Psoas muscle (tissue), 8 donors: ENCODE data around the gene ETV3L. TPM values are rescaled to one million over a fixed set of nuclear protein-coding genes. Genes with fewer than 3 reads are reported as not detected.
A peak's percentile ranks its signal among the peaks of the same experiment; 100 is the strongest.
"Not testable (repeated sequence)": the region's sequence is repeated elsewhere in the genome, so short reads cannot be mapped to it uniquely, and the experiment has no call there.

Source experiments
- ATAC-seq, 4 donors: fragments of 200-7000 bp; cut with Tn5 transposase; one replicate each; pipeline ENCODE4 v1.9.1; 2020; ENCODE audit warnings: moderate library complexity in 3 of 4, mild to moderate bottlenecking in 2 of 4
- DNase-seq, 2 donors: peaks; one replicate each; pipeline ENCODE4 v3.0.0-alpha.2; 2020
- H3K27ac ChIP-seq: fragments of 200-600 bp; one replicate; pipeline ENCODE4 v1.8.0; 2022
- H3K27me3 ChIP-seq, 3 donors: fragments of 200-600 bp in 1 of 3; one replicate each; pipeline versions ENCODE4 v1.6.1 to v1.8.0; 2013 to 2022; ENCODE audit warnings: low read length in 2 of 3, mild to moderate bottlenecking in 2 of 3, moderate library complexity in 1 of 3; ENCODE audit not compliant: insufficient read depth in 3 of 3
- H3K36me3 ChIP-seq, 2 donors: fragments of 200-600 bp in 1 of 2; one replicate each; pipeline versions ENCODE4 v1.6.1 to v1.8.0; 2013 to 2022; ENCODE audit warnings: low read depth in 1 of 2, mild to moderate bottlenecking in 1 of 2, moderate library complexity in 1 of 2; ENCODE audit not compliant: insufficient read depth in 1 of 2
- H3K4me1 ChIP-seq: fragments of 200-600 bp; one replicate; pipeline ENCODE4 v1.8.0; 2022
- H3K4me3 ChIP-seq: fragments of 200-600 bp; one replicate; pipeline ENCODE4 v1.8.0; 2022; ENCODE audit warnings: mild to moderate bottlenecking
- H3K9me3 ChIP-seq: fragments of 200-600 bp; one replicate; pipeline ENCODE4 v1.8.0; 2022
- CTCF ChIP-seq: fragments of 200-600 bp; IDR thresholded peaks from one replicate; pipeline ENCODE4 v1.8.0; 2022; ENCODE audit warnings: antibody characterized with exemption
- whole genome bisulfite sequencing, 3 donors: extraction: QIAGEN DNeasy Blood & Tissue Kit; methylation state at CpG; one replicate each; pipeline versions ENCODE4 v1.1.6 to v1.1.7; 2013; 5-methylcytosine and 5-hydroxymethylcytosine counted together
- intact Hi-C, 2 donors: fragments of 100-400 bp; cut with DNase I; formaldehyde crosslinking; loops; one replicate each; pipeline versions ENCODE4 v1.11.0 to v1.14.2; 2022
- polyA plus RNA-seq, 3 donors: library from polyadenylated mRNA; stranded (reverse); fragments of 200-250 nt; gene quantifications; one replicate each; pipeline ENCODE4 v1.2.3, GENCODE V29; 2013
- total RNA-seq, 4 donors: library from RNA; stranded (reverse); fragmentation: NEBNext Ultra II Directional in 2 of 4; extraction: Animal tissue kit (Norgen Biotek cat#: 25700) in 2 of 4; gene quantifications; one replicate each; pipeline versions ENCODE4 v1.2.1 to v1.2.4, GENCODE V29; 2021 to 2023
- donor health status: healthy with polysubstance abuse.
- donor health status: DM: no; HTN: no; CAD: no; lungs with moderate emphysema.
- donor health status: Bipolar disorder and iron deficiency.
- donor health status: healthy.
- donor health status: DM: yes; HTN: yes; CAD: no.
- donor health status: DM: no; HTN: no; CAD: no.
- donor health status: DM: no; HTN: no; CAD: no.
- donor health status: DM: yes; HTN: yes; CAD: no.

Gene ETV3L
- total and polyA plus RNA-seq, 7 donors = not detected

GRCh38 chr1:157080714-157081113 is 18.9 kb downstream of the ETV3L start:
- peaks cover 0 to 4% (median 0%) of the 10 kb centered on the region in 3 donors for H3K27me3 ChIP-seq
- no peaks in the 10 kb centered on the region for H3K36me3 ChIP-seq
- H3K9me3 ChIP-seq = no peaks in the 10 kb centered on the region
- ATAC-seq (no peak), DNase-seq (no peak)
- no peak overlapping the region for H3K4me3 ChIP-seq
- 90 to 91% (median 91%) methylated on average over 10 of the region's 10 CpGs for WGBS, 3 donors
- no peaks in the 10 kb centered on the region for H3K4me1 ChIP-seq
- TF ChIP-seq CTCF = no peak
- intact Hi-C loops = no loop called here
- H3K27ac ChIP-seq = no peak overlapping the region

- WGBS, 3 donors = 76 to 89% (median 77%) methylated on average over 1 of the region's 1 CpG
- TF ChIP-seq CTCF = no peak
- H3K27me3 ChIP-seq = peaks cover 0 to 4% (median 0%) of the 10 kb centered on the region in 3 donors
Measured at GRCh38 chr1:157077394-157077793, 22.2 kb downstream of the ETV3L start.

GRCh38 chr1:157073944-157074685 is 25.5 kb downstream of the ETV3L start:
- Histone ChIP-seq H3K4me3 (peak overlapping the region; percentile 49), H3K9me3 (no peaks in the 10 kb centered on the region), H3K4me1 (peaks cover 6% of the 10 kb centered on the region), H3K27ac (no peak overlapping the region), H3K36me3 (no peaks in the 10 kb centered on the region), H3K27me3 (peaks cover 0 to 8% (median 0%) of the 10 kb centered on the region in 3 donors)
- intact Hi-C loops = loop anchor here in 1 of 2 donors (2.0 to 10.0 kb wide), 2 partner anchors 113 to 159 kb away; no protein-coding TSS in a partner anchor
- DNase-seq (peak; percentile 79 to 85), ATAC-seq (peak; percentile 66 to 88 (median 81))
- WGBS, 3 donors = 9 to 16% (median 10%) methylated on average over 31 to 35 of the region's 35 CpGs
- peak; percentile 72 for TF ChIP-seq CTCF

More at GRCh38 chr1:157077394-157077793, 22.2 kb downstream of the ETV3L start:
- Histone ChIP-seq H3K27ac (no peak overlapping the region), H3K36me3 (no peaks in the 10 kb centered on the region), H3K4me3 (no peak overlapping the region), H3K9me3 (no peaks in the 10 kb centered on the region), H3K4me1 (peaks cover 6% of the 10 kb centered on the region)
- intact Hi-C loops = loop anchor here in 1 of 2 donors (10.0 kb wide), 1 partner anchor 163 kb away; no protein-coding TSS in a partner anchor
- no peak for DNase-seq
- ATAC-seq = no peak

- intact Hi-C loops = loop anchor here in 1 of 2 donors (10.0 kb wide), 1 partner anchor 85 kb away; no protein-coding TSS in a partner anchor
- peak in 1 of 4 donors; percentile 13 for ATAC-seq
Measured at GRCh38 chr1:157069601-157070000, 30.0 kb downstream of the ETV3L start.

GRCh38 chr1:157059241-157059640 is 40.4 kb downstream of the ETV3L start:
- DNase-seq = not testable (repeated sequence)
- 58 to 68% (median 63%) methylated on average over 3 of the region's 3 CpGs for WGBS, 3 donors

More at GRCh38 chr1:157069601-157070000, 30.0 kb downstream of the ETV3L start:
- Histone ChIP-seq H3K9me3 (no peaks in the 10 kb centered on the region), H3K27ac (no peak overlapping the region), H3K36me3 (no peaks in the 10 kb centered on the region), H3K4me3 (no peak overlapping the region), H3K27me3 (peaks cover 0 to 4% (median 3%) of the 10 kb centered on the region in 3 donors), H3K4me1 (peaks cover 6% of the 10 kb centered on the region)
- whole genome bisulfite sequencing, 3 donors = 45 to 53% (median 48%) methylated on average over 2 of the region's 2 CpGs
- no peak for DNase-seq
- TF ChIP-seq CTCF = no peak

More at GRCh38 chr1:157059241-157059640, 40.4 kb downstream of the ETV3L start:
- H3K4me1 ChIP-seq, ATAC-seq, H3K36me3 ChIP-seq, H3K9me3 ChIP-seq, H3K4me3 ChIP-seq, intact Hi-C loops, H3K27ac ChIP-seq, H3K27me3 ChIP-seq: not testable (repeated sequence)
